NCI-H2081 (cell line): ENCODE data around the gene PGRMC1.
"Not testable (repeated sequence)": the region's sequence is repeated elsewhere in the genome, so short reads cannot be mapped to it uniquely, and the experiment has no call there.

Experiments used
- DNase-seq, 2 experiments: peaks; one replicate each; lab custom pipeline; 2025; lab: John Stamatoyannopoulos, UW

Gene PGRMC1

DNA sequence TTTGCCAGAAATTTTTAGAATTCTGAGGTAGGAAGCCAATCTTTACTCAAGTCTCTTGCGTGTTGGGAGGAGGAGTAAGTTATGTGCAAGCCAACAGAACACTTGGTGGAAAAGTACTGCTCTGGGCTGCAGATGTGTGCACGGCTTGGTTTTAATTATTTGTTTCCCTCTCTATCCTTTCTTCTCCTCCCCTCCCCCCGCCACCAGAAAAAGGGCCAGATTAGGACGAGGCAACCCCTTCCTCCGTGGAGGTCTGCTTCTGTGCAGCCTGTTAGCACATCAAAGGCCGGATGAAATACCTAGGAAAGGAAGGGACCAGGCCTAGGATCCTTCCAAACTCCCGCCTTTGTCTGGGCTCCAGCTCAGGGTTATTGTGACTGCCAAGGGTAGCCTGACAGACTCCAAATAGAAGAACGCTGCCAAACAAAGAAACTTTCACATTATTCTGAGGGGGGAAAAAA is 1.0 kb upstream of the PGRMC1 start:
- no peak for DNase-seq

GRCh38 chrX:119236623-119237561 is 807 bp downstream of the PGRMC1 start:
- peak; percentile 60 to 81 for DNase-seq

- peak in 1 of 2 experiments; percentile 56 for DNase-seq
Measured at GRCh38 chrX:119237562-119237942, 1.5 kb downstream of the PGRMC1 start.

DNA sequence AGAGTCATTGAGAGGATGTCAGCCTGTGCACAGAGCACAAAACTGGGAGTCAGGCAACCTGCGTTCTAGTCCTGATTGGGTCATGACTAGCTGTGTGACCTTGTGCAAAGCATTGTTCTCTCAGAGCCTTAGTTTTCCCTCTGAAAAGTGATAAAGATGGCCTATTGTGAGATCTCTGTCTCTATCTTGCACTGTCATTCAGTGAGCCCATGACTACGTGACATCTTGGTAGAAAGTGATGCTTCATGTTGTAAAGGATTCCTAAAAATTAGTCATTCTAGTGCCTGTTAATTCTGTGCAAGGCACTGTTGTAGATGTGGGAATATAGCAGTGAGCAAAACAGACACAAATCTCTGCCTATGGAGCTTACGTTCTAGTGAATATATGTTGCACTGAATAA is 2.5 kb downstream of the PGRMC1 start:
- DNase-seq, result no peak

- no peak for DNase-seq
Measured at GRCh38 chrX:119240356-119240755, 4.3 kb downstream of the PGRMC1 start.

GRCh38 chrX:119247702-119248101 is 11.6 kb downstream of the PGRMC1 start:
- no peak for DNase-seq

DNA sequence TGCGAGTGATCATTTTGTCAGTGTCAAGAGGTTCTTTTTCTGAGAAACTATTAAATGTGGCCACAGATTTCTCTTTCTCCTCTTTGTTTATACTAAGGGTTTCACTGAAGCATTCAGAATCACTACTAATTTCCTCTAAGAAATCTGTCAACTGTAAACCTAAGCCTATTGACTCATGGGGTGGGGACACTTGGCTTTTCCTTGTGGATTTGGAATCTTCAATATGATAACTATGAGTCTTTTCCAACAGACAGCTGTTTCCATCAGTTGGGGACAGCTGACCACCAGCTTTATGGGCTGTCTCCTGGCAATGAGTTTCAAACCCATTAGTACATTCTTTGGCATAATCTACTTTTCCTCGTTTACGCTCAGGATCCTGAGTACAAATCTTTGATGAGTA is 13.8 kb downstream of the PGRMC1 start:
- no peak for DNase-seq

DNA sequence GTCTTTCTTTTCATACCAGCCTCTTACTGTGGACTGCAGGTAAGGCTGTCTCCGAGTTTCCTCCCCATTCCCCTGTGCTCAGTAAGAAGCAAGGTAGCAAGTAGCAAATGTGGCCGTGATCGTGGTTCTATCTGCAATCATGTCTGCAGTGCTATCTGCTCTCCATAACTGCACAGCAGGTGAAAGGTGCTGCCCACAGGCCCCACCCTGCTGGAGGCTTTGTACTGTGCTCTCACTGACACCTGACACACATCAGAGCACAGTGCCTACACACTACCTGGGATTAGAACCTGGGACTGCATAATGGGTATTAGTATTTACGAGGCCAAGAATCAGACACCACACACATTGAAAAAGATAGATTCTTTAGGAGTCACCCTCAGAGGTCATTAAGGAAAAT is 15.3 kb downstream of the PGRMC1 start:
- no peak for DNase-seq

DNA sequence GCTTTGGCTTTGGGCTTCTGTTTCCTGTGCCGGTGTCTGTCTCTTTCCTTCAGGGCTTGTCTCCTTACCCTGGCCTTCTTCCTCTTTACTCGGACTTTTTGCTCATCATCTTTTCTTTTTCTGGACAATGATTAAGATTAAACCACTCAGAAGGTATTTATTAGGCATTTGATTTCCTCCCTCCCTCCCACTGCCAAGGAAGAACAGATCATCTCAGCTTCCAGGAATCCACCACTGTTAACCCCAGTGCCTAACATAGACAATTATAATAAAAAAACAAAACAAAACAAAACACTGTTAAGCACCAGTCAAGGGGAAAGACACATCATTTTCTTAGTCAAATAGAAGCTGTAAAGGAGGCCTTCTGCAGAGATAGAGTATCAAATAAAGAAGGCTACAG is 16.6 kb downstream of the PGRMC1 start:
- no peak for DNase-seq

DNA sequence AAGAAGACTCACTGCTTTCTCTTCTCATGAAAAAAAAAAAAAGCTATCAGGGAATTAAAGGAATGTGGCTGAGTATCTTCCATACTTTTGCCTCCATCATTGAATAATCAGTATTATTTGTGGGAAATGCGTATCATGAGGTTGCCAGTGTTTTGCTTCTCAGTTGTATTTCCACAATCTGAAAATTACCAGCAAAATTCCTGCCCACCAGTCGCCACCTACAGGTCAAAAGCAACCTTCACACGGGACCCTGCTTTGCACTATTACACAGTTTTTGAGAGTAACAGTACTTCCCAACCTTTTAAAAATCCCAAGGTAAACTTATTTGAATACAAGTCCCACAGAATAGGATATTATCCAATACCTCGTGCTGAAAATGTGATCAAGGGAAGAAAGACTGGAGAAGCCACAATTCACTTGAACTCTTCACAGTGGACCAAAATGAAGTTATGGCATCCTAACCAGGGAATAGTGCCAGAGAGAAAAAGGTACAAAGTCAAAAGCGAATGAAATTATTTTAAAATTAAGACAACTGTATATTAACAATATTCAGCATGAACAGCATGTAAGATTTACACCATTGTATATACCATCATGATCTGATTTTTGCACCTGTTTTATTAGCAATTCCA is 30.4 kb downstream of the PGRMC1 start:
- DNase-seq, result peak; percentile 29 to 39

- DNase-seq, result not testable (repeated sequence)
Measured at GRCh38 chrX:119267115-119267514, 31.0 kb downstream of the PGRMC1 start.

DNA sequence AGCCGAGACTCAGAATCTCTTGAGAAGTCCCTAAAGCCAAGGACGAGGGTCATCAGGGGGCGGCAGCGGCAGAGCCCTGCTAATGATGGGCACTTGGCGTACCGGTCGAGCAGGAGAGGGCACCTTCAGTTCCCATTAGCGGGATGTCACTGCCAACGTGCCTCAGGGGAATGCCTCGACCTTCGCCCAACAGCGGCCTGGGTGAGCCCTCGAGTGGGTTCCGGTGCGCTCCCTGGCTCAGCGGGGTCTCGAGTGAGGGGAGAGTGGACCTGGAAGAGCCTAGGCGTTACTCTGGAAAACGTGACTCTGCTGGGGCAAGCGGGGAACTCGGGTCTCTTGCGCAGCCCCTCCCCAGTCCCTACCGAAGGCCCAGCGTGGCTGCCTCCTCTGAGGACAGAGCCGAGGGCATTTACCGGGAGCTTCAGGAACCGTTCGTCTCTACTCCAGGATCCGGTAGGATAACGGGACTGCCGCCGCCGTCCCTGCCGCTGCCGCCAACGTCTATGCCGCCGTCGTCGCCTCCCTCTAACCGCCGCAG is 36.9 kb downstream of the PGRMC1 start:
- DNase-seq, result no peak

GRCh38 chrX:119273420-119274192 is 37.5 kb downstream of the PGRMC1 start:
- no peak for DNase-seq

GRCh38 chrX:119282347-119282746 is 46.3 kb downstream of the PGRMC1 start:
- not testable (repeated sequence) for DNase-seq

GRCh38 chrX:119288890-119289393 is 52.9 kb downstream of the PGRMC1 start:
- no peak for DNase-seq

GRCh38 chrX:119290476-119290875 is 54.4 kb downstream of the PGRMC1 start:
- no peak for DNase-seq

GRCh38 chrX:119291246-119291645 is 55.2 kb downstream of the PGRMC1 start:
- not testable (repeated sequence) for DNase-seq

DNA sequence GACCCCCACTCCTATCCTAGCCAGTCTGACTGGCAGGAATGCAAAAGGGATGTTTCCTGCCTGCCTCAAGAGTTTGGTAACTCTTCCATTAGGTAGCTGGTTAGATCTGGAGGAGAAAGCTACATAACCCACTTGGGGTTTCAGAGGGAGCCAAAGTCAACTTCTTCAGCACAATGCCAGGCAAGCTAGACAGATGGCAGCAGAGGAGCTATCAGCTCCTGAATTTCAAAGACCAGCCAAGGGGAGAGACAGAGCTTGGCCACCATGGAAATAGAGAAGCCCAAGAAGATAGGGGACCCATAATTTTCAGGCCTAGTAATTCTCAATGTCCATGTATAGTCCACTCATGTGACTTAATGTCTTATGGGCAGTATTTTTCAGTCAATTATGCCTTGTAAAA is 56.4 kb downstream of the PGRMC1 start:
- no peak for DNase-seq
